Measurements from ENCODE around the gene LYSMD4. TPM values are rescaled to one million over a fixed set of nuclear protein-coding genes. Genes with fewer than 3 reads are reported as not detected.

LYSMD4 gene
- polyA plus RNA-seq, 2 of the 4 experiments (the other 2 are of a cell fraction): 3.8 to 6.0 TPM

GRCh38 chr15:99704444-99704838 lies 28.8 kb downstream of the LYSMD4 start (continued):
- TF ChIP-seq CEBPB (IDR thresholded peaks at IDR 0.05) (no peak), SMC3 (IDR thresholded peaks at IDR 0.05) (peak; percentile 92), RFX5 (IDR thresholded peaks at IDR 0.05) (no peak), ELK1 (IDR thresholded peaks at IDR 0.05; ENCODE audit: low read depth, low read length) (no peak), MAZ (IDR thresholded peaks at IDR 0.05; ENCODE audit: borderline replicate concordance, low read depth, low read length) (no peak), RAD21 (conservative IDR thresholded peaks at IDR 0.05 in 1 of 2, IDR thresholded peaks at IDR 0.05 in 1 of 2) (peak; percentile 93 to 95), HOXB13 (CRISPR knock-in tag; IDR thresholded peaks at IDR 0.05; ENCODE audit: low read depth) (no peak), EHF (CRISPR knock-in tag; IDR thresholded peaks at IDR 0.05) (no peak), EHMT2 (IDR thresholded peaks at IDR 0.05; ENCODE audit: low read depth) (no peak), HOXB5 (CRISPR knock-in tag; IDR thresholded peaks at IDR 0.05) (no peak), MAFK (IDR thresholded peaks at IDR 0.05; ENCODE audit: partially characterized antibody) (no peak), CBX8 (IDR thresholded peaks at IDR 0.05) (no peak), ZSCAN20 (CRISPR knock-in tag; IDR thresholded peaks at IDR 0.05) (no peak), CTCF (IDR thresholded peaks at IDR 0.05) (peak; percentile 84), RNF2 (IDR thresholded peaks at IDR 0.05; ENCODE audit: borderline replicate concordance, low read depth) (no peak), PHF8 (IDR thresholded peaks at IDR 0.05; ENCODE audit: borderline replicate concordance, low read depth) (no peak), TFCP2L1 (CRISPR knock-in tag; IDR thresholded peaks at IDR 0.05) (no peak), POLR2A (IDR thresholded peaks at IDR 0.05; ENCODE audit: low read length) (no peak), ZNF302 (CRISPR knock-in tag; IDR thresholded peaks at IDR 0.05) (no peak), USF2 (IDR thresholded peaks at IDR 0.05) (no peak)
- TF ChIP-seq, protein P1, sequence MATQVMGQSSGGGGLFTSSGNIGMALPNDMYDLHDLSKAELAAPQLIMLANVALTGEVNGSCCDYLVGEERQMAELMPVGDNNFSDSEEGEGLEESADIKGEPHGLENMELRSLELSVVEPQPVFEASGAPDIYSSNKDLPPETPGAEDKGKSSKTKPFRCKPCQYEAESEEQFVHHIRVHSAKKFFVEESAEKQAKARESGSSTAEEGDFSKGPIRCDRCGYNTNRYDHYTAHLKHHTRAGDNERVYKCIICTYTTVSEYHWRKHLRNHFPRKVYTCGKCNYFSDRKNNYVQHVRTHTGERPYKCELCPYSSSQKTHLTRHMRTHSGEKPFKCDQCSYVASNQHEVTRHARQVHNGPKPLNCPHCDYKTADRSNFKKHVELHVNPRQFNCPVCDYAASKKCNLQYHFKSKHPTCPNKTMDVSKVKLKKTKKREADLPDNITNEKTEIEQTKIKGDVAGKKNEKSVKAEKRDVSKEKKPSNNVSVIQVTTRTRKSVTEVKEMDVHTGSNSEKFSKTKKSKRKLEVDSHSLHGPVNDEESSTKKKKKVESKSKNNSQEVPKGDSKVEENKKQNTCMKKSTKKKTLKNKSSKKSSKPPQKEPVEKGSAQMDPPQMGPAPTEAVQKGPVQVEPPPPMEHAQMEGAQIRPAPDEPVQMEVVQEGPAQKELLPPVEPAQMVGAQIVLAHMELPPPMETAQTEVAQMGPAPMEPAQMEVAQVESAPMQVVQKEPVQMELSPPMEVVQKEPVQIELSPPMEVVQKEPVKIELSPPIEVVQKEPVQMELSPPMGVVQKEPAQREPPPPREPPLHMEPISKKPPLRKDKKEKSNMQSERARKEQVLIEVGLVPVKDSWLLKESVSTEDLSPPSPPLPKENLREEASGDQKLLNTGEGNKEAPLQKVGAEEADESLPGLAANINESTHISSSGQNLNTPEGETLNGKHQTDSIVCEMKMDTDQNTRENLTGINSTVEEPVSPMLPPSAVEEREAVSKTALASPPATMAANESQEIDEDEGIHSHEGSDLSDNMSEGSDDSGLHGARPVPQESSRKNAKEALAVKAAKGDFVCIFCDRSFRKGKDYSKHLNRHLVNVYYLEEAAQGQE (IDR thresholded peaks at IDR 0.05): no peak
